Spleen (tissue), 11 donors: ENCODE results near the gene ZBTB7C. TPM values are rescaled to one million over a fixed set of nuclear protein-coding genes. Genes with fewer than 3 reads are reported as not detected.

Experiments
- DNase-seq: peaks from one replicate; pipeline ENCODE4 v3.0.0-alpha.2; 2020
- H3K27ac ChIP-seq, 8 donors: fragments of 200-600 bp; sonication (generic) in 7 of 8; 1 replicate in 4 of 8; 2 replicates in 4 of 8; pipeline versions ENCODE4 v1.5.0 to v1.8.0; 2016 to 2021; ENCODE audit warnings: inconsistent platforms in 4 of 8, mild to moderate bottlenecking in 4 of 8, moderate library complexity in 1 of 8
- H3K27me3 ChIP-seq, 7 donors: fragments of 200-600 bp; sonication (generic) in 6 of 7; replicated peaks in 1 of 7; 1 replicate in 4 of 7; 2 replicates in 3 of 7; pipeline versions ENCODE4 v1.5.0 to v1.8.0; 2016 to 2021; ENCODE audit warnings: inconsistent platforms in 3 of 7, mild to moderate bottlenecking in 1 of 7
- H3K36me3 ChIP-seq, 6 donors: fragments of 200-600 bp; sonication (generic) in 5 of 6; 1 replicate in 4 of 6; 2 replicates in 2 of 6; pipeline versions ENCODE4 v1.5.0 to v1.8.0; 2016 to 2021; ENCODE audit warnings: inconsistent platforms in 2 of 6
- H3K4me1 ChIP-seq, 6 donors: fragments of 200-600 bp; sonication (generic) in 5 of 6; 1 replicate in 3 of 6; 2 replicates in 3 of 6; pipeline versions ENCODE4 v1.5.0 to v1.8.0; 2016 to 2021; ENCODE audit warnings: inconsistent platforms in 3 of 6
- H3K4me3 ChIP-seq, 8 donors: fragments of 200-600 bp; sonication (generic) in 7 of 8; 1 replicate in 4 of 8; 2 replicates in 4 of 8; pipeline versions ENCODE4 v1.5.0 to v1.8.0; 2016 to 2021; ENCODE audit warnings: inconsistent platforms in 4 of 8, mild to moderate bottlenecking in 4 of 8, moderate library complexity in 2 of 8
- H3K9me3 ChIP-seq, 8 donors: fragments of 200-600 bp; sonication (generic) in 7 of 8; 1 replicate in 4 of 8; 2 replicates in 4 of 8; pipeline versions ENCODE4 v1.5.0 to v1.8.0; 2016 to 2021; ENCODE audit warnings: inconsistent platforms in 4 of 8
- POLR2A ChIP-seq, 3 donors: fragments of 450-650 bp; IDR thresholded peaks; one replicate each; pipeline ENCODE4 v1.5.1; 2017; ENCODE audit warnings: antibody characterized with exemption in 3 of 3, mild to moderate bottlenecking in 1 of 3
- POLR2AphosphoS5 ChIP-seq, 3 donors: sonication (generic); formaldehyde crosslinking; IDR thresholded peaks; one replicate each; pipeline ENCODE4 v1.5.1; 2017; ENCODE audit warnings: antibody characterized with exemption in 3 of 3
- WGBS, 5 donors: extraction: QIAGEN DNeasy Blood & Tissue Kit in 3 of 5; methylation state at CpG; one replicate each; pipeline versions ENCODE4 v1.1.5 to v1.1.7; 2013 to 2018; 5-methylcytosine and 5-hydroxymethylcytosine counted together
- intact Hi-C: fragments of 100-400 bp; cut with DNase I; formaldehyde crosslinking; loops from one replicate; pipeline ENCODE4 v1.15.0; 2023; ENCODE audit warnings: low total_unique reads
- polyA plus RNA-seq, 3 donors: library from polyadenylated mRNA; stranded (reverse); fragments of 200-250 nt; gene quantifications; one replicate each; pipeline ENCODE4 v1.2.1, GENCODE V29; 2013
- total RNA-seq, 7 donors: library from RNA; depleted of rRNA in 3 of 7; stranded (reverse); fragments of >200 nt in 3 of 7; fragmentation: NEBNext Ultra II Directional in 4 of 7; extraction: Animal tissue kit (Norgen Biotek cat#: 25700) in 4 of 7; gene quantifications; one replicate each; pipeline versions ENCODE4 v1.1.0 to v1.2.1, GENCODE V29; 2016 to 2021
- TF ChIP-seq, protein P1 (sequence below), 11 experiments: fragments of 200-600 bp in 7 of 11; fragments of 450-650 bp in 4 of 11; sonication (generic) in 4 of 11; IDR thresholded peaks in 8 of 11; conservative IDR thresholded peaks in 3 of 11; 1 replicate in 7 of 11; 2 replicates in 4 of 11; pipeline versions ENCODE4 v1.4.0 to v1.8.0; 2016 to 2021; ENCODE audit warnings: antibody characterized with exemption in 11 of 11, inconsistent platforms in 4 of 11, mild to moderate bottlenecking in 1 of 11
- donor health status: healthy with polysubstance abuse.
- donor health status: DM: no; HTN: no; CAD: no; lungs with moderate emphysema.
- donor health status: DM: no; HTN: no; CAD: no.
- donor health status: Bipolar disorder and iron deficiency.
- donor health status: healthy.
- donor health status: DM: no; HTN: no; CAD: no.
- donor health status: DM: yes; HTN: yes; CAD: no.

Gene ZBTB7C
- total and polyA plus RNA-seq, 10 donors, result 1.00 to 64.2 (median 18.8) TPM

DNA sequence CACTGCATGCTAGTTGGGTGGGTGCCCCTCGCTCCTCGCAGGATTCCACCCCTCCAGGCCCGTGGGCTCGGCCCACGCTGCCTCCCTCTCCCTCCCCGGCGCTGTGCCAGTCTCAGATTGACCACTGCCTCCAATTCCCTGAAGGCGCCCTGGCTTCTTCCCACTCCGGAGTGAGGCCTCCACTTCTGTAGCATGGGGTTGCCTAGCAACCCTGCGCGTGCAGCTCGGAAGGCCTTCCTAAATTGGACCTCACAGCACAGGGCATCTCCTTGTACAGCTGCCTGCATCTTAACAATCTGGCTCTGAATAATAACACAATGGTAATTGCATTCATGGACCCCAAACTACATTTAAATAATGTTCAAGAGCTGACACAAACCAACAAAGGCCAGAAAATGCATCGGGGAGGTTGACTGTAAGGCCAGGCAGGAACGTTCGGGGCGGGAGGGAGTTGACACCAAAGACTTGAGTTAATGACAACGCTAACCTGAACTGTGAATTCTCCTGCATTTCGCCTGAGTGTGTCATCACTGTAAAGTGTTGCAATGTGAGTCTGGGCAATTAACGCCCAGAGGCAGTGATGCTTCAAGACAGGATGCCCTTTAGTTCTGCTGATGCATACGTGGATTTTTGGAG is 222.9 kb downstream of the ZBTB7C start:
- 55 to 71% (median 67%) methylated on average over 15 to 20 of the region's 20 CpGs for WGBS, 5 donors
- no peak for DNase-seq
- peak overlapping the region in 6 of 8 donors; percentile 25 to 49 (median 40) for H3K27ac ChIP-seq

DNA sequence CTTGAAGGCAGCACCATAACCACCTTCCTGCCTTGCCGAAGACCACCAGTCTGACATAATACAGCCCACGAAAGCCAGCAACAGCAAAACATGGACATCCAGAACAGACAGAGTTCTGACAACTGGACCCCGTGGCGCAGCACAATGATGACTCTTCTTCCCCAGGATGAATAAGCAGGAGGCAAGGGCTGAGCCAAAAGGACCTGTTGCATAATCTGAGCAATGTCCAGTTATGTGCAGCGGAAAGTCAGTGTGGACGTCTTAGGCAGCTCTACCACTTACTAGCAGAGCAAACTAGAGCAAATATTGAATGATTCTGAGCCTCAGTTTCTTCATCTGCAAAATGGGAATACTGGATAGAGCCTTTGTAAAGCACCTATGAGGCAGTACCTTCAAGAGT is 225.1 kb downstream of the ZBTB7C start:
- H3K4me1 ChIP-seq, result peaks cover 4 to 28% (median 12%) of the 10 kb centered on the region in 6 donors

More for the DNA sequence above, 222.9 kb downstream of the ZBTB7C start:
- H3K9me3 ChIP-seq, result no peaks in the 10 kb centered on the region
- peaks cover 4 to 28% (median 12%) of the 10 kb centered on the region in 6 donors for H3K4me1 ChIP-seq
- intact Hi-C loops, result no loop called here
- no peak overlapping the region for H3K4me3 ChIP-seq
- peaks cover 0 to 16% (median 0%) of the 10 kb centered on the region in 7 donors for H3K27me3 ChIP-seq
- no peak for TF ChIP-seq POLR2A (IDR thresholded peaks at IDR 0.05)
- TF ChIP-seq, protein P1, sequence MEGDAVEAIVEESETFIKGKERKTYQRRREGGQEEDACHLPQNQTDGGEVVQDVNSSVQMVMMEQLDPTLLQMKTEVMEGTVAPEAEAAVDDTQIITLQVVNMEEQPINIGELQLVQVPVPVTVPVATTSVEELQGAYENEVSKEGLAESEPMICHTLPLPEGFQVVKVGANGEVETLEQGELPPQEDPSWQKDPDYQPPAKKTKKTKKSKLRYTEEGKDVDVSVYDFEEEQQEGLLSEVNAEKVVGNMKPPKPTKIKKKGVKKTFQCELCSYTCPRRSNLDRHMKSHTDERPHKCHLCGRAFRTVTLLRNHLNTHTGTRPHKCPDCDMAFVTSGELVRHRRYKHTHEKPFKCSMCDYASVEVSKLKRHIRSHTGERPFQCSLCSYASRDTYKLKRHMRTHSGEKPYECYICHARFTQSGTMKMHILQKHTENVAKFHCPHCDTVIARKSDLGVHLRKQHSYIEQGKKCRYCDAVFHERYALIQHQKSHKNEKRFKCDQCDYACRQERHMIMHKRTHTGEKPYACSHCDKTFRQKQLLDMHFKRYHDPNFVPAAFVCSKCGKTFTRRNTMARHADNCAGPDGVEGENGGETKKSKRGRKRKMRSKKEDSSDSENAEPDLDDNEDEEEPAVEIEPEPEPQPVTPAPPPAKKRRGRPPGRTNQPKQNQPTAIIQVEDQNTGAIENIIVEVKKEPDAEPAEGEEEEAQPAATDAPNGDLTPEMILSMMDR (IDR thresholded peaks at IDR 0.05 in 8 of 11, conservative IDR thresholded peaks at IDR 0.05 in 3 of 11), result no peak
- TF ChIP-seq POLR2AphosphoS5 (IDR thresholded peaks at IDR 0.05), result peak in 1 of 3 donors; percentile 22
- no peaks in the 10 kb centered on the region for H3K36me3 ChIP-seq

DNA sequence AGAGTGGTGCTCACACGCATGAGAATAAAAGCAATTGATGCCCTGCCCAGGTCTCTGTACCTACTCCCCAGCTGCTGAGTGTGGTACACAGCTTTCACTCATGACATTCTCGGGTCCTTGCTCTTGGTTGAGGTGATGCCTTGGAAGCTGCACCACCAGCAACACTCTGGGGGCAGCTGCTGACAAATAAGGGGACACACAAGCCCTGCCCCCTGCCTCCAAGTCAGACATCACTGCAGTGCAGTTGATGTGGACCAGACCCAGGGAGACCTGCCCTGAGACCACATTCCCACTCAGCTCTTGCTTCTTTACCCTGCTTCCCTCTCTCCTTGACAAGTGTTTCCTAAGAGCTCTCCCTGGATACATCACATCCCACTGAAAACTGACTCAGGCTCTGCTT is 225.6 kb downstream of the ZBTB7C start:
- 80 to 88% (median 86%) methylated on average over 2 of the region's 2 CpGs for whole genome bisulfite sequencing, 5 donors
- H3K4me3 ChIP-seq, result no peak overlapping the region
- H3K27me3 ChIP-seq, result peaks cover 0 to 12% (median 0%) of the 10 kb centered on the region in 7 donors
- intact Hi-C loops, result no loop called here
- peaks cover 4 to 28% (median 12%) of the 10 kb centered on the region in 6 donors for H3K4me1 ChIP-seq
- no peak for TF ChIP-seq POLR2AphosphoS5 (IDR thresholded peaks at IDR 0.05)
- TF ChIP-seq, protein P1 (IDR thresholded peaks at IDR 0.05 in 8 of 11, conservative IDR thresholded peaks at IDR 0.05 in 3 of 11), result no peak
- TF ChIP-seq POLR2A (IDR thresholded peaks at IDR 0.05), result no peak
- H3K36me3 ChIP-seq, result no peaks in the 10 kb centered on the region
- H3K9me3 ChIP-seq, result no peaks in the 10 kb centered on the region
- no peak for DNase-seq
- no peak overlapping the region for H3K27ac ChIP-seq

More for the DNA sequence above, 225.1 kb downstream of the ZBTB7C start:
- intact Hi-C loops, result no loop called here
- no peak for DNase-seq
- Histone ChIP-seq H3K27me3 (peaks cover 0 to 12% (median 0%) of the 10 kb centered on the region in 7 donors), H3K9me3 (no peaks in the 10 kb centered on the region), H3K27ac (no peak overlapping the region), H3K36me3 (no peaks in the 10 kb centered on the region), H3K4me3 (no peak overlapping the region)
- WGBS, 5 donors, result 75 to 96% (median 82%) methylated on average over 6 of the region's 6 CpGs
- TF ChIP-seq POLR2AphosphoS5 (IDR thresholded peaks at IDR 0.05), result no peak
- TF ChIP-seq, protein P1 (IDR thresholded peaks at IDR 0.05 in 8 of 11, conservative IDR thresholded peaks at IDR 0.05 in 3 of 11), result no peak
- TF ChIP-seq POLR2A (IDR thresholded peaks at IDR 0.05), result no peak

- no peaks in the 10 kb centered on the region for H3K36me3 ChIP-seq
- TF ChIP-seq POLR2AphosphoS5 (IDR thresholded peaks at IDR 0.05), result no peak
- H3K27ac ChIP-seq, result no peak overlapping the region
- no peaks in the 10 kb centered on the region for H3K9me3 ChIP-seq
- peaks cover 0 to 12% (median 0%) of the 10 kb centered on the region in 7 donors for H3K27me3 ChIP-seq
- WGBS, 5 donors, result 76 to 95% (median 86%) methylated on average over 3 of the region's 3 CpGs
- DNase-seq, result no peak
- no peak overlapping the region for H3K4me3 ChIP-seq
- peaks cover 4 to 28% (median 12%) of the 10 kb centered on the region in 6 donors for H3K4me1 ChIP-seq
- intact Hi-C loops, result no loop called here
Measured at GRCh38 chr18:48182779-48183178, 226.4 kb downstream of the ZBTB7C start.
